GM12892 (cell line): ENCODE results near the gene CNR1.

Source experiments
- DNase-seq: peaks from one replicate; pipeline ENCODE4 v3.0.0; 2011; ENCODE audit not compliant: insufficient read length
- FAIRE-seq: peaks from 2 replicates; lab custom pipeline; 2011; peaks lifted over from hg19 to GRCh38; lab: Jason Lieb, UNC
- POLR2A ChIP-seq: IDR thresholded peaks from 2 replicates; pipeline ENCODE4 v1.6.1; 2011; ENCODE audit warnings: low read depth, low read length, control low read depth
- POLR2AphosphoS5 ChIP-seq: IDR thresholded peaks from 2 replicates; pipeline ENCODE4 v1.6.1; 2011; ENCODE audit warnings: low read depth, low read length, control low read depth
- TAF1 ChIP-seq: IDR thresholded peaks from 2 replicates; pipeline ENCODE4 v1.6.1; 2011; ENCODE audit warnings: low read depth, mild to moderate bottlenecking, control low read depth, low read length, borderline replicate concordance

CNR1 gene

GRCh38 chr6:88167352-88167937 lies 1.3 kb upstream of the CNR1 start:
- no peak for TF ChIP-seq POLR2A
- peak; percentile 22 for DNase-seq
- FAIRE-seq, result peak; percentile 83

GRCh38 chr6:88166493-88167351 lies 575 bp upstream of the CNR1 start:
- TF ChIP-seq POLR2A, result no peak
- TF ChIP-seq TAF1, result 0 out of 2 replicates have a peak, but pooled peaks have one; percentile 25
- FAIRE-seq, result peak; percentile 24
- DNase-seq, result peak; percentile 45

DNA sequence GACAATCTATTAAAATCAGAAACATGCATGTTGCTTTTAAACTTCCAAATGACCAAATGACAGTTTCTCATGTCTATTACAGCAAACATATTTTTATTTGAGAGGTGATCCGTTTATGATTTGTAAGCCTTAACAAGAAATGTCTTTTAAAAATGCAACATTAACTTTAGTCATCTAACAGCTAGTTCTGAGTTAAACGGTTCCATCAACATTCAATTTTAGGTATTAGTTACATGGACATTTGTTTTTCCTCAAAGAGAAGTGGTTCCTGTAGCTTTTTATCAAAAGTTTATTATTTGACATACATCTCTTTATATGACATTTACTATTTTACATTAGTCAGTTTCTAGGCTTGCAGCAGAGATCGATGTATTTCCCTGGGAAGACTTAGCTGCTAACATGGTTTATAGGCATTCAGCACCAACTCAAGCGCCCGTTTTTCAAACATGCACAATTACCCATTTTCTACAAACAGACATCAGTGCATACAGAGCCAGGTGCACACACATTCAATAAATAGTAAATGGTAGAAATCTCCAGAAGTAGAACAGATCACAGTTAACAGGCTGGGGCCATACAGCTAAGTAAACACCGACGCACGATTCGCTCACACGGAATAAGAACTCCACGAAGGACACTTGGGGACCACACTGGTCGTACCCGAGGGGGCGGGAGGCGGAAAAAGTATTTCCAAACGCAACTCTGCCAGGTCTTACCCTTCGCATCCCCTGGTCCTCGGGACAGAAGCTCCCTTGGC lies 882 bp downstream of the CNR1 start:
- TF ChIP-seq TAF1 (no peak), POLR2AphosphoS5 (no peak), POLR2A (no peak)
- DNase-seq (no peak), FAIRE-seq (no peak)

GRCh38 chr6:88164061-88164460 lies 2.1 kb downstream of the CNR1 start:
- no peak for TF ChIP-seq POLR2AphosphoS5
- no peak for TF ChIP-seq TAF1
- no peak for TF ChIP-seq POLR2A
- peak; percentile 44 for FAIRE-seq

GRCh38 chr6:88163616-88164015 lies 2.5 kb downstream of the CNR1 start:
- DNase-seq (no peak), FAIRE-seq (no peak)
- no peak for TF ChIP-seq POLR2AphosphoS5
- no peak for TF ChIP-seq POLR2A
- no peak for TF ChIP-seq TAF1

More at GRCh38 chr6:88164061-88164460, 2.1 kb downstream of the CNR1 start:
- DNase-seq, result no peak

- TF ChIP-seq POLR2AphosphoS5, result no peak
- TF ChIP-seq POLR2A, result no peak
- no peak for TF ChIP-seq TAF1
- DNase-seq (no peak), FAIRE-seq (no peak)
Measured at GRCh38 chr6:88161940-88162339, 4.2 kb downstream of the CNR1 start.

DNA sequence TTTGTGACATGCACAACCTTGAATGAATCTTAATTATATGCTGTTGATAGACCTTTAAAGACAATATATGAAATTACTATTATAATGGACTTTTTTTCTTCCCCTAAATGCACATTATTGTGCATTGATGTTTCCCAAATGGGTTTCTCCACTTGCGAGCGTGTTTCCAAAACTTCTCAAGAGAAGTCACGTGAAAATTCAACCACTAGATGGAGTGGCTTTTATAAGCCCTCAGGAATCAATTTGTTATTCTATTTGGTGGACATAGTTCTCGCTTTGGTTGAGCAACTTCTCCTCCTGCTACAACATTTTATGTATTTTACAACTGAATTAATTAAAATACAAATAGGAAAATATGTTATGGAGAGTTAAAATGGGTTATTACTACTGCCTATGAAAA lies 9.0 kb downstream of the CNR1 start:
- FAIRE-seq (no peak), DNase-seq (no peak)
- TF ChIP-seq POLR2A, result no peak
- no peak for TF ChIP-seq TAF1
- no peak for TF ChIP-seq POLR2AphosphoS5

DNA sequence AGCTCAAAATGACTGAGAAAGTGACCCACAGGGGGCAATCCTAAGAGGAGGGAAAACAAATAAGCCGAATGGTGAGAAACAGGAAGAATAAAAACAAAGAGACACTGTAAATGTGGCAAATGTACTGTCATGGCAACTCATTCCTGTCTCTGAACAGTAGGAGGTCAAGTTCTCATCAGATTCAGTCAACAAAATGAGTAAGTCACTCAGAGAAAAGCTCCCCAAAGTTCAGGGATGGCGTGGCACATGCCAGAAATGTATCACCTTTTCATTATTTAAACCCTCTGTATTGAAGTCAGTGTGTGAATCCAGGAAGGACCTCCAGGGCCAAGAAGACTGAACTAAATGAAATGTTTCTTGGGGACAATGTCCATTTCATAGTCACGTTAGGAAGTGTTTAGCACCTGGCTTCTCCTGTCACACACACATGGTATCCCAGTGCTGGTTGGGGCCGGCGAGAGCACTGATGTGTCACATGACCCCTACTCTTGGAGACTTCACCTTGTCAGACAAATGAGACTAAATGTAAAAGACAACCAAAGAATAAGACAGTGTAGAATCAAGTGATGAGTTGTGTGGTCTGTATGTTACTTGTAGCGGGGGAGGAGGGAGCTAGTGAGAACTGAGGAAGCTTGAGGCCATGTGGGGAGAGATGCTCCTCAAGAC lies 20.7 kb downstream of the CNR1 start:
- DNase-seq (no peak), FAIRE-seq (peak; percentile 44)
- TF ChIP-seq TAF1 (no peak), POLR2A (no peak), POLR2AphosphoS5 (no peak)

GRCh38 chr6:88144637-88145297 lies 21.4 kb downstream of the CNR1 start:
- TF ChIP-seq TAF1 (no peak), POLR2A (no peak), POLR2AphosphoS5 (no peak)
- DNase-seq (no peak), FAIRE-seq (peak; percentile 38)

DNA sequence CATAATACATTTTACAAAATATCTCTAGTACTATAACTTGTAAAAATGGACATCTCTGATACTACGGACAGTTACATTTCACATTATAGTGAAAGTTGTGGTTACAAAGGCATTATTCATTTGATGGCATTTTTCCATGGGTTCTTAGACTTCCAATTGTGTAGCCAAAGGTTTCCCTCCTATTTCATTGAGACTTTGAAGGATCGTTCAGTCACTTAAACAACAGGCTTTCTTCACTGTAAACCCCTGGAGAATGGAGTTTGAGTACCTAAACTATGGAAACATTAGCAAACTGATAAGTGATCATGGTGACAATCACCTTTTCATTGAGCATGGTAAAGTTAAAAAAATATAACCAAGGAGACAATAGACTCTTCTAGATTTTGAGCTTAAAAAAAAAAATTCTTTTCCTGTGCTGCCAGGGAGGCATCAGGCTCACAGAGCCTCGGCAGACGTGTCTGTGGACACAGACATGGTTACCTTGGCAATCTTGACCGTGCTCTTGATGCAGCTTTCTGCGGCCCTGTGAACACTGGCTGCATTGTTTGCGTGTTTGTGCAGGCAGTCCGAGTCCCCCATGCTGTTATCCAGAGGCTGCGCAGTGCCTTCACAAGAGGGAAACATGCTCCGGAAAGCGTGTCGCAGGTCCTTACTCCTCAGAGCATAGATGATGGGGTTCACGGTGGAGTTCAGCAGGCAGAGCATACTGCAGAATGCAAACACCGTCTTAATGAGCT lies 22.6 kb downstream of the CNR1 start:
- no peak for DNase-seq
- TF ChIP-seq POLR2AphosphoS5 (no peak), POLR2A (no peak)
- FAIRE-seq, result peak; percentile 24
